CD4-positive, CD25-positive, alpha-beta regulatory T cell (primary cell): Measurements from ENCODE around the gene MACROD2. TPM values are rescaled to one million over a fixed set of nuclear protein-coding genes. Genes with fewer than 3 reads are reported as not detected.
"Not testable (repeated sequence)": the region's sequence is repeated elsewhere in the genome, so short reads cannot be mapped to it uniquely, and the experiment has no call there.

Experiments
- ATAC-seq, 2 donors: fragments of 150-1000 bp; cut with Tn5 transposase; one replicate each; pipeline ENCODE4 v1.10.0; 2021; ENCODE audit warnings: low read depth in 2 of 2, moderate number of reproducible peaks in 2 of 2, moderate library complexity in 1 of 2
- DNase-seq, 3 donors: peaks; one replicate each; pipeline versions ENCODE4 v3.0.0 to v3.0.0-alpha.2; 2012 to 2022; ENCODE audit warnings: mixed read lengths in 1 of 3
- H3K27ac ChIP-seq: one replicate; pipeline ENCODE4 v1.7.0; 2013; ENCODE audit warnings: mild to moderate bottlenecking, low read length; ENCODE audit not compliant: insufficient read depth, poor library complexity, severe bottlenecking
- H3K27me3 ChIP-seq: one replicate; pipeline ENCODE4 v1.7.0; 2013; ENCODE audit warnings: low read length; ENCODE audit not compliant: control insufficient read depth, insufficient read depth
- H3K36me3 ChIP-seq: one replicate; pipeline ENCODE4 v1.7.0; 2013; ENCODE audit warnings: mild to moderate bottlenecking, low read length, moderate library complexity; ENCODE audit not compliant: control insufficient read depth, insufficient read depth
- H3K4me1 ChIP-seq: 2 replicates; pipeline ENCODE4 v1.7.0; 2013; ENCODE audit warnings: mild to moderate bottlenecking, low read length; ENCODE audit not compliant: insufficient read depth, control insufficient read depth, poor library complexity, severe bottlenecking
- H3K4me3 ChIP-seq: one replicate; pipeline ENCODE4 v1.7.0; 2013; ENCODE audit warnings: low read depth, mild to moderate bottlenecking, low read length, moderate library complexity
- H3K9me3 ChIP-seq, 2 experiments: 1 replicate in 1 of 2; 2 replicates in 1 of 2; pipeline ENCODE4 v1.7.0; 2013; ENCODE audit warnings: low read length in 2 of 2, mild to moderate bottlenecking in 1 of 2, moderate library complexity in 1 of 2; ENCODE audit not compliant: control insufficient read depth in 2 of 2
- H3K27ac Mint-ChIP-seq, 3 donors: one replicate each; pipeline ENCODE4 v1.8.0; 2020 to 2022; ENCODE audit warnings: mild to moderate bottlenecking in 3 of 3, mixed read lengths in 3 of 3, moderate library complexity in 2 of 3
- H3K27me3 Mint-ChIP-seq: one replicate; pipeline ENCODE4 v1.8.0; 2022; ENCODE audit warnings: mild to moderate bottlenecking, mixed read lengths
- H3K36me3 Mint-ChIP-seq: one replicate; pipeline ENCODE4 v1.8.0; 2020; ENCODE audit warnings: mixed read lengths
- H3K4me1 Mint-ChIP-seq, 4 donors: one replicate each; pipeline ENCODE4 v1.8.0; 2020 to 2022; ENCODE audit warnings: mixed read lengths in 4 of 4, mild to moderate bottlenecking in 1 of 4
- H3K4me3 Mint-ChIP-seq, 4 donors: one replicate each; pipeline ENCODE4 v1.8.0; 2020 to 2022; ENCODE audit warnings: mild to moderate bottlenecking in 4 of 4, mixed read lengths in 4 of 4, moderate library complexity in 3 of 4
- H3K9me3 Mint-ChIP-seq, 7 donors: one replicate each; pipeline ENCODE4 v1.8.0; 2020 to 2022; ENCODE audit warnings: mixed read lengths in 7 of 7, mild to moderate bottlenecking in 3 of 7, moderate library complexity in 2 of 7
- polyA plus RNA-seq, 4 donors: library from polyadenylated mRNA; unstranded; fragments of 300-500 nt; fragmentation: Illumina TruSeq; gene quantifications; one replicate each; pipeline ENCODE4 v1.2.3, GENCODE V29; 2021
- total RNA-seq: library from RNA; stranded (reverse); gene quantifications from one replicate; pipeline ENCODE4 v1.2.3, GENCODE V29; 2022

The MACROD2 gene
- total and polyA plus RNA-seq, 5 donors from 2014 or later: 1.4 TPM; not detected in 4

DNA sequence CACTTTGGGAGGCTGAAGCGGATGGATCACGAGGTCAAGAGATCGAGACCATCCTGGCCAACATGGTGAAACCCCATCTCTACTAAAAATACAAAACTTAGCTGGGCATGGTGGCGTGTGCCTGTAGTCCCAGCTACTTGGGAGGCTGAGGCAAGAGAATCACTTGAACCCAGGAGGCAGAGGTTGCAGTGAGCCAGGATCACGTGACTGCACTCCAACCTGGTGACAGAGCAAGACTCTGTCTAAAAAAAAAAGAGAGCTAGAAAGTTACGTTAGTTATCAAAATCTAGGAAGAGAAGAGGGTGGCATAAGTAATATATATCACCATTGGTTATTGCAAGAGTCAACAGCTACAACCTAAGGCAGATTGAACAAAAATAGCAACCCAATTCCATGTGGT, 2017.6 kb downstream of the MACROD2 start:
- H3K4me1 ChIP-seq: not testable (repeated sequence)

GRCh38 chr20:16013631-16014030, 2018.3 kb downstream of the MACROD2 start:
- no peaks in the 10 kb centered on the region for H3K4me1 ChIP-seq
- Mint-ChIP-seq H3K4me1 (no peaks in the 10 kb centered on the region), H3K9me3 (peaks cover 2 to 12% (median 7%) of the 10 kb centered on the region in 7 donors), H3K36me3 (no peaks in the 10 kb centered on the region), H3K27me3 (no peaks in the 10 kb centered on the region), H3K27ac (no peak overlapping the region), H3K4me3 (no peak overlapping the region)
- H3K36me3 ChIP-seq: no peaks in the 10 kb centered on the region
- H3K9me3 ChIP-seq: no peaks in the 10 kb centered on the region
- ATAC-seq: no peak
- no peak overlapping the region for H3K27ac ChIP-seq
- no peaks in the 10 kb centered on the region for H3K27me3 ChIP-seq
- DNase-seq: no peak
- H3K4me3 ChIP-seq: no peak overlapping the region

More for the DNA sequence above, 2017.6 kb downstream of the MACROD2 start:
- H3K36me3 ChIP-seq, DNase-seq, H3K27me3 ChIP-seq, H3K27ac ChIP-seq, H3K4me1 Mint-ChIP-seq, H3K36me3 Mint-ChIP-seq, H3K4me3 ChIP-seq, ATAC-seq, H3K27me3 Mint-ChIP-seq, H3K27ac Mint-ChIP-seq, H3K9me3 ChIP-seq, H3K4me3 Mint-ChIP-seq: not testable (repeated sequence)
- H3K9me3 Mint-ChIP-seq: peaks cover 0 to 13% (median 7%) of the 10 kb centered on the region in 7 donors

GRCh38 chr20:16014436-16014835, 2019.1 kb downstream of the MACROD2 start:
- no peaks in the 10 kb centered on the region for H3K36me3 Mint-ChIP-seq
- H3K27ac Mint-ChIP-seq: no peak overlapping the region
- no peak overlapping the region for H3K27ac ChIP-seq
- no peaks in the 10 kb centered on the region for H3K4me1 Mint-ChIP-seq
- no peak overlapping the region for H3K4me3 ChIP-seq
- H3K4me1 ChIP-seq: no peaks in the 10 kb centered on the region
- H3K27me3 Mint-ChIP-seq: no peaks in the 10 kb centered on the region
- ATAC-seq: no peak
- no peak overlapping the region for H3K4me3 Mint-ChIP-seq
- H3K9me3 Mint-ChIP-seq: peaks cover 2 to 14% (median 7%) of the 10 kb centered on the region in 7 donors
- no peaks in the 10 kb centered on the region for H3K36me3 ChIP-seq
- DNase-seq: no peak
- no peaks in the 10 kb centered on the region for H3K27me3 ChIP-seq
- H3K9me3 ChIP-seq: no peaks in the 10 kb centered on the region

- peaks cover 2 to 11% (median 10%) of the 10 kb centered on the region in 7 donors for H3K9me3 Mint-ChIP-seq
- H3K4me3 Mint-ChIP-seq: no peak overlapping the region
- DNase-seq (no peak), ATAC-seq (no peak)
- no peaks in the 10 kb centered on the region for H3K4me1 Mint-ChIP-seq
- H3K27me3 Mint-ChIP-seq: no peaks in the 10 kb centered on the region
- Histone ChIP-seq H3K4me1 (no peaks in the 10 kb centered on the region), H3K9me3 (no peaks in the 10 kb centered on the region), H3K4me3 (no peak overlapping the region), H3K27ac (no peak overlapping the region), H3K36me3 (no peaks in the 10 kb centered on the region), H3K27me3 (no peaks in the 10 kb centered on the region)
- no peak overlapping the region for H3K27ac Mint-ChIP-seq
- no peaks in the 10 kb centered on the region for H3K36me3 Mint-ChIP-seq
Measured at GRCh38 chr20:16017656-16018055, 2022.3 kb downstream of the MACROD2 start.

DNA sequence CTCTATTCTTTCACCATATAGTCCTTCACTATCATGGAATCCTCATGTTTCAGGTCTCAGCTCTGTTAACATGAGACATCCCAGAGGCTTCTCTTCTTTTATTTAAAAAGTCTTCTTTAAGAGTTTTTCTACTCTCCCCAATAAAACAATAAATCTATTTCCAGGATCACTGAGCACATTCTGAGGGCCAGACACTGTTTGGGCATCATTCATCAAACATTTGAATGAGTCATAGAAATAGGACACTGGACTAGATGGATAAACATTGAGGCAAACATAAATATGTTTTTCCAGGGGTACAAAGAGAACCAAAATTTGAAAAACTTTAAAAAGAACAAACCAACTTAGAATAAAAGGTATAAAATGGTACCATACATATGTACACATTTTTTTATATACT, 2023.6 kb downstream of the MACROD2 start:
- H3K4me3 ChIP-seq: no peak overlapping the region
- Mint-ChIP-seq H3K36me3 (no peaks in the 10 kb centered on the region), H3K27me3 (no peaks in the 10 kb centered on the region), H3K9me3 (peaks cover 2 to 14% (median 8%) of the 10 kb centered on the region in 7 donors), H3K4me1 (no peaks in the 10 kb centered on the region), H3K27ac (no peak overlapping the region), H3K4me3 (no peak overlapping the region)
- H3K4me1 ChIP-seq: no peaks in the 10 kb centered on the region
- no peaks in the 10 kb centered on the region for H3K9me3 ChIP-seq
- no peak for DNase-seq
- no peak for ATAC-seq
- H3K27me3 ChIP-seq: no peaks in the 10 kb centered on the region
- H3K27ac ChIP-seq: no peak overlapping the region
- H3K36me3 ChIP-seq: no peaks in the 10 kb centered on the region

GRCh38 chr20:16020971-16021370, 2025.7 kb downstream of the MACROD2 start:
- Histone ChIP-seq H3K9me3 (no peaks in the 10 kb centered on the region), H3K27me3 (no peaks in the 10 kb centered on the region), H3K4me3 (no peak overlapping the region), H3K36me3 (no peaks in the 10 kb centered on the region), H3K27ac (no peak overlapping the region), H3K4me1 (no peaks in the 10 kb centered on the region)
- Mint-ChIP-seq H3K9me3 (peaks cover 0 to 14% (median 7%) of the 10 kb centered on the region in 7 donors), H3K36me3 (no peaks in the 10 kb centered on the region), H3K27me3 (no peaks in the 10 kb centered on the region), H3K27ac (no peak overlapping the region), H3K4me3 (no peak overlapping the region), H3K4me1 (no peaks in the 10 kb centered on the region)
- ATAC-seq: no peak
- DNase-seq: no peak

DNA sequence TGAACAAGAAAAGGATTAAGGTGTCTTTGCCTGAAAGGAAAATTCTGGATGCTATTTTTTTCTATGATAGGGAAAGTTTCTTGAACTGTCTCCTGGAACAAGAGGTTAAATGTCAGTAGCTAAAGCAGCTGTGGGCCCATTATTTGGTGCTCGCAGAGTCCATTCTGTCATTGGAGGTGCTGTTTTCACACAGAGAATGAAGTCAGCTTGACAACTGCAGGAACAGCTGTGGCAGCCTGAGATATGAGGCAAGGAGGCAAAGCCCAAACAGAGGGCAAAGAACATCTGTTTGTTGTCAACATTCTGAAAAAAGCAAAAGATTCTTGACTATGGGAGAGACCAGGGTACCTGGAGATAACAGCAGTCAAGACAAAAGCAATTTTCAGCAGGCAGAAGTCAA, 2029.8 kb downstream of the MACROD2 start:
- H3K4me3 Mint-ChIP-seq: no peak overlapping the region
- H3K27me3 ChIP-seq: no peaks in the 10 kb centered on the region

DNA sequence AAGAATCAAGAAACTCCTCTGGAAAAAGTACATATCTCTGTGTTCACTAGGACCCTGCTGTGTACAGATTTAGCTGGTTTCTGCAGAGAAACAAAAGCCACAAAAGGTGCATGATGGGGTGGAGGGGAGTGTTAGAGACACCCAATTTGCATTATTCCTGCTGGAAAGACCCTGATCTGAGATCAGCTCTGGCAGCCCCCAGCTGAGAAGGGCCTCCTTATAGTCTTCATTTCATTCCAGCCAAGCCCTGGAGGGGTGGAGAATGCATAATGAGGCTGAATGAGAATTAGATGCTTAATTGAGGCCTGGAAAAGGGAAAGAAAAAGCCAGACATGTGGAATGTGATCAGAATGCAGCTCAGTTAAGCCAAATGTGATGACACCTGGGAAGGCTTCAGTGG, 2032.4 kb downstream of the MACROD2 start:
- Mint-ChIP-seq H3K9me3 (peaks cover 0 to 10% (median 2%) of the 10 kb centered on the region in 7 donors), H3K4me3 (no peak overlapping the region), H3K36me3 (no peaks in the 10 kb centered on the region), H3K4me1 (no peaks in the 10 kb centered on the region), H3K27me3 (no peaks in the 10 kb centered on the region), H3K27ac (no peak overlapping the region)
- Histone ChIP-seq H3K36me3 (no peaks in the 10 kb centered on the region), H3K4me3 (no peak overlapping the region), H3K4me1 (no peaks in the 10 kb centered on the region), H3K27me3 (no peaks in the 10 kb centered on the region), H3K9me3 (no peaks in the 10 kb centered on the region), H3K27ac (no peak overlapping the region)
- ATAC-seq (no peak), DNase-seq (no peak)

More for the DNA sequence above, 2029.8 kb downstream of the MACROD2 start:
- Mint-ChIP-seq H3K27ac (no peak overlapping the region), H3K9me3 (peaks cover 0 to 18% (median 3%) of the 10 kb centered on the region in 7 donors), H3K4me1 (no peaks in the 10 kb centered on the region), H3K27me3 (no peaks in the 10 kb centered on the region), H3K36me3 (no peaks in the 10 kb centered on the region)
- H3K4me1 ChIP-seq: no peaks in the 10 kb centered on the region
- no peak overlapping the region for H3K4me3 ChIP-seq
- H3K36me3 ChIP-seq: no peaks in the 10 kb centered on the region
- DNase-seq: no peak
- no peak overlapping the region for H3K27ac ChIP-seq
- no peak for ATAC-seq
- H3K9me3 ChIP-seq: no peaks in the 10 kb centered on the region
